Stomach (tissue), 9 donors: Measurements from ENCODE around the gene KCNJ5. TPM values are rescaled to one million over a fixed set of nuclear protein-coding genes. Genes with fewer than 3 reads are reported as not detected.
A peak's percentile ranks its signal among the peaks of the same experiment; 100 is the strongest.

Experiments used
- DNase-seq, 2 donors: peaks; one replicate each; pipeline versions ENCODE4 v3.0.0 to v3.0.0-alpha.2; 2013 to 2019
- H3K27ac ChIP-seq, 5 donors: fragments of 200-600 bp in 4 of 5; sonication (generic) in 4 of 5; one replicate each; pipeline ENCODE4 v1.5.1; 2013 to 2019; ENCODE audit warnings: mild to moderate bottlenecking in 1 of 5, moderate library complexity in 1 of 5
- H3K27me3 ChIP-seq, 3 donors: fragments of 200-600 bp; sonication (generic); one replicate each; pipeline ENCODE4 v1.5.1; 2017 to 2019; ENCODE audit warnings: mixed run types in 1 of 3
- H3K36me3 ChIP-seq, 4 donors: fragments of 200-600 bp; sonication (generic); 1 replicate in 3 of 4; 2 replicates in 1 of 4; pipeline ENCODE4 v1.5.1; 2016 to 2019
- H3K4me1 ChIP-seq, 4 donors: fragments of 200-600 bp; sonication (generic); one replicate each; pipeline ENCODE4 v1.5.1; 2016 to 2019
- H3K4me3 ChIP-seq, 4 donors: fragments of 200-600 bp; sonication (generic) in 3 of 4; one replicate each; pipeline ENCODE4 v1.5.1; 2016 to 2019; ENCODE audit warnings: mild to moderate bottlenecking in 1 of 4
- H3K9me3 ChIP-seq, 4 donors: fragments of 200-600 bp; sonication (generic); one replicate each; pipeline ENCODE4 v1.5.1; 2016 to 2019
- EP300 ChIP-seq: sonication (generic); formaldehyde crosslinking; IDR thresholded peaks from one replicate; pipeline ENCODE4 v1.6.1; 2017; ENCODE audit warnings: antibody characterized with exemption
- POLR2A ChIP-seq, 4 donors: fragments of 450-650 bp; IDR thresholded peaks; one replicate each; pipeline ENCODE4 v1.6.1; 2016; ENCODE audit warnings: antibody characterized with exemption in 4 of 4, control low read depth in 2 of 4, mild to moderate bottlenecking in 1 of 4, moderate library complexity in 1 of 4
- POLR2AphosphoS5 ChIP-seq, 3 donors: sonication (generic); formaldehyde crosslinking; IDR thresholded peaks; one replicate each; pipeline ENCODE4 v1.6.1; 2016; ENCODE audit warnings: antibody characterized with exemption in 3 of 3
- WGBS, 5 donors: extraction: QIAGEN DNeasy Blood & Tissue Kit in 3 of 5; methylation state at CpG; one replicate each; pipeline versions ENCODE4 v1.1.5 to v1.1.7; 2013 to 2018; 5-methylcytosine and 5-hydroxymethylcytosine counted together
- intact Hi-C: fragments of 100-400 bp; cut with DNase I; formaldehyde crosslinking; loops from one replicate; pipeline ENCODE4 v1.15.1; 2023; ENCODE audit warnings: low total_unique reads
- polyA plus RNA-seq, 3 donors: library from polyadenylated mRNA; stranded (reverse); fragments of 200-250 nt; gene quantifications; one replicate each; pipeline ENCODE4 v1.2.3, GENCODE V29; 2013
- total RNA-seq, 5 donors: library from RNA; depleted of rRNA; stranded (reverse); fragments of >200 nt; gene quantifications; one replicate each; pipeline versions ENCODE4 v1.1.0 to v1.2.3, GENCODE V29; 2014 to 2016
- TF ChIP-seq, protein P1 (sequence below), 7 experiments: fragments of 450-650 bp in 4 of 7; fragments of 200-600 bp in 3 of 7; sonication (generic) in 3 of 7; IDR thresholded peaks; one replicate each; pipeline ENCODE4 v1.5.1; 2016 to 2019; ENCODE audit warnings: antibody characterized with exemption in 7 of 7, control low read depth in 2 of 7, mild to moderate bottlenecking in 1 of 7
- donor health status: healthy with polysubstance abuse.
- donor health status: Bipolar disorder and iron deficiency.
- donor health status: healthy.

Gene KCNJ5
- total and polyA plus RNA-seq, 8 donors, result 0.25 to 1.9 (median 0.83) TPM; not detected in 2

DNA sequence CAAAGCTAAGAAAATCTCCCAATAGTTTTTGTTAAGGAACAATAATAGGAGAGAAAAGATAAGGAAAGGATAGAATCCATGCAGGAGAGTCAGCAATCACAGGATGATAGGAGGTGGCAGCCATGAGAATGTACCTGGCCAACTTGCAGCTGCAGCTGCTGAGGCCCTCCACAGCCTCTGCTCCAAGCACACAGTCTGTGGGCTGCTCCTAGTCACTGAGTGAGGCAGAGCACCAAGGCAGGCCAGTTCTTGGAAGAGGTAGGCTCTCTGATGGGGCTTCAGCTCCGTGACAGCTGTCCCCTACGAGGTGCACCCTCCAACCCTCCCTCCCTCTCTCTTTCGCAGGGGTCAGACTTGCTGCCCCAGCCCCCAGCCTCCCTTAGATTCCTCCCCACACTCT lies 18.6 kb upstream of the KCNJ5 start:
- Histone ChIP-seq H3K36me3 (no peaks in the 10 kb centered on the region), H3K4me1 (no peaks in the 10 kb centered on the region), H3K4me3 (no peak overlapping the region), H3K9me3 (no peaks in the 10 kb centered on the region), H3K27me3 (peaks cover 0 to 4% (median 0%) of the 10 kb centered on the region in 3 donors), H3K27ac (no peak overlapping the region)
- 77 to 88% (median 82%) methylated on average over 3 of the region's 3 CpGs for WGBS, 5 donors
- DNase-seq, result no peak
- TF ChIP-seq POLR2AphosphoS5 (IDR thresholded peaks at IDR 0.05), result no peak
- TF ChIP-seq EP300, result no peak
- no peak for TF ChIP-seq POLR2A (IDR thresholded peaks at IDR 0.05)
- TF ChIP-seq, protein P1, sequence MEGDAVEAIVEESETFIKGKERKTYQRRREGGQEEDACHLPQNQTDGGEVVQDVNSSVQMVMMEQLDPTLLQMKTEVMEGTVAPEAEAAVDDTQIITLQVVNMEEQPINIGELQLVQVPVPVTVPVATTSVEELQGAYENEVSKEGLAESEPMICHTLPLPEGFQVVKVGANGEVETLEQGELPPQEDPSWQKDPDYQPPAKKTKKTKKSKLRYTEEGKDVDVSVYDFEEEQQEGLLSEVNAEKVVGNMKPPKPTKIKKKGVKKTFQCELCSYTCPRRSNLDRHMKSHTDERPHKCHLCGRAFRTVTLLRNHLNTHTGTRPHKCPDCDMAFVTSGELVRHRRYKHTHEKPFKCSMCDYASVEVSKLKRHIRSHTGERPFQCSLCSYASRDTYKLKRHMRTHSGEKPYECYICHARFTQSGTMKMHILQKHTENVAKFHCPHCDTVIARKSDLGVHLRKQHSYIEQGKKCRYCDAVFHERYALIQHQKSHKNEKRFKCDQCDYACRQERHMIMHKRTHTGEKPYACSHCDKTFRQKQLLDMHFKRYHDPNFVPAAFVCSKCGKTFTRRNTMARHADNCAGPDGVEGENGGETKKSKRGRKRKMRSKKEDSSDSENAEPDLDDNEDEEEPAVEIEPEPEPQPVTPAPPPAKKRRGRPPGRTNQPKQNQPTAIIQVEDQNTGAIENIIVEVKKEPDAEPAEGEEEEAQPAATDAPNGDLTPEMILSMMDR (IDR thresholded peaks at IDR 0.05), result no peak
- intact Hi-C loops, result no loop called here

DNA sequence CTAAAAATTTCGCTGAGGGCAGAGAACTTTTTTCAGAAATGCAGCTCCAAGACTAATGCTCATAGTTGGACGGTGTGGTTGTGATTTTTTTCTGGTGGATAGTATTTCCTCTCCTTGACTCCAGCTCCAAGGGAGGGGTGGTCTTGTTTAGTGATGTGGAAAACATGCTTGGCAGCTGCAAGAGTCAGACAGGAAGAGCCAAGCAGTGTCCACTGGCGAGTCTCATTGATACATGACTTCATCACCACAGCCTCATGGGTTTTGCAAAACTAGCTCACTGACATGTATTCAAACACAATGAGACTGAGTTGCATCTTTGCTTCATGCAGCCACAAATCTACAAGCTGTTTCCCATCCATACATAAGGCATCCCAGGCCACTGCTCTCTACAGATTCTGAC lies 16.7 kb upstream of the KCNJ5 start:
- Histone ChIP-seq H3K4me1 (no peaks in the 10 kb centered on the region), H3K27me3 (peaks cover 0 to 4% (median 0%) of the 10 kb centered on the region in 3 donors), H3K4me3 (no peak overlapping the region), H3K9me3 (no peaks in the 10 kb centered on the region), H3K36me3 (no peaks in the 10 kb centered on the region), H3K27ac (no peak overlapping the region)
- DNase-seq, result peak in 1 of 2 donors; percentile 36
- TF ChIP-seq EP300 (no peak), POLR2A (IDR thresholded peaks at IDR 0.05) (no peak), POLR2AphosphoS5 (IDR thresholded peaks at IDR 0.05) (no peak)
- TF ChIP-seq, protein P1 (IDR thresholded peaks at IDR 0.05), result no peak
- intact Hi-C loops, result no loop called here
- 68 to 82% (median 73%) methylated on average over 3 of the region's 3 CpGs for WGBS, 5 donors

DNA sequence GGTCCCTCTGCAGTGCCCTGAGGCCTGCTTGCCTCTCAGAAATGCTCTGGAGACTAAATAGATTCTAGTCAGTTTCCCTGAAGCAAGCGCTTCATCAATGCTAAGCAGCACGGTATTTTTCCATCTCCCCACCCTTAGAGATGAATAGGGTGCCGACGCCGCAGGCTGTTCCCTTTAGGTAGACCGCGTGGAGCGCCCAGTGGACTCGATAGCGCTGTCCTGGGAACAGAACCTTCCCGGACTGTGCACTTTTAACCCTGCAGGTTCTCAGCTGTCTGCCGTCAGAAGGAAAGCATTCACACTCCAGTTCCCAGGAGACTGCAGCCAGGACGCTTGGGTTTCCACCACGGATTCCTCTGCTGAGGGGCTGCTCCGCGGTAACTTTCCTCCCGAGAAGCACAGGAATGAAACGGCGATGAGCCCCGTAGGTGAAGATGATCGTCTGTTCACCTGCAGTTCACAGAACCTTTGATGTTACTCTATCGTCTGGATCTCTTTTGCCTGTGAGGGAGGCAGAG lies 15.0 kb upstream of the KCNJ5 start:
- Histone ChIP-seq H3K4me3 (no peak overlapping the region), H3K36me3 (no peaks in the 10 kb centered on the region), H3K4me1 (no peaks in the 10 kb centered on the region), H3K9me3 (no peaks in the 10 kb centered on the region), H3K27me3 (peaks cover 0 to 20% (median 0%) of the 10 kb centered on the region in 3 donors), H3K27ac (no peak overlapping the region)
- DNase-seq, result no peak
- TF ChIP-seq EP300 (no peak), POLR2A (IDR thresholded peaks at IDR 0.05) (no peak), POLR2AphosphoS5 (IDR thresholded peaks at IDR 0.05) (no peak)
- TF ChIP-seq, protein P1 (IDR thresholded peaks at IDR 0.05), result no peak
- intact Hi-C loops, result no loop called here
- WGBS, 5 donors, result 88 to 92% (median 90%) methylated on average over 22 of the region's 22 CpGs

DNA sequence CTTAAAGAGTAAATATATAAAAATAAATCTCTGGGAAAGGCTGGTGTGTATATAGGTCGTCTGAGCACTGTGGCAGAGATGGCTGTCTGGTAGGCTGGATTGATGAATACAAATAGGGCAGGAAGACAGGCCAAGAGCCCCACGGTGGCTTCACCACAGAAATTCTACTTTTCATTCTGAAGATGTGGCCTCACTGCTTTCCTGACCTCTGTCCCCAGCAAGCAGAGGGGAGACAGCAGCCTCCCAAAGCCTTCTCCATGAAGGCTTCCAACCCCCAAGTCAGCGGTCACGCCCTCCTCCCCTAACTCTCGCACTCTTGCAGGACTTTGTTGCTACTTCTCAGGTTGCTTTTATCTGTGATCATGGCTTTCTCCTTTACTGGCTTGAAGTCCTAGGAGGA lies 13.4 kb upstream of the KCNJ5 start:
- no peaks in the 10 kb centered on the region for H3K36me3 ChIP-seq
- H3K4me1 ChIP-seq, result no peaks in the 10 kb centered on the region
- no peak overlapping the region for H3K27ac ChIP-seq
- intact Hi-C loops, result no loop called here
- no peak overlapping the region for H3K4me3 ChIP-seq
- WGBS, 5 donors, result 62 to 82% (median 76%) methylated on average over 5 of the region's 5 CpGs
- TF ChIP-seq, protein P1 (IDR thresholded peaks at IDR 0.05), result no peak
- TF ChIP-seq EP300, result no peak
- TF ChIP-seq POLR2AphosphoS5 (IDR thresholded peaks at IDR 0.05), result no peak
- no peaks in the 10 kb centered on the region for H3K9me3 ChIP-seq
- peaks cover 0 to 22% (median 0%) of the 10 kb centered on the region in 3 donors for H3K27me3 ChIP-seq
- DNase-seq, result no peak
